GM23338 (cell line): Measurements from ENCODE around the gene MAN1B1. TPM values are rescaled to one million over a fixed set of nuclear protein-coding genes. Genes with fewer than 3 reads are reported as not detected.

Experiments
- EZH2 ChIP-seq: fragments of 200-600 bp; sonication (generic); IDR thresholded peaks from one replicate; pipeline ENCODE4 v1.8.0; 2017; ENCODE audit warnings: antibody characterized with exemption, mild to moderate bottlenecking, low read depth; ENCODE audit not compliant: unreplicated experiment
- EZH2phosphoT487 ChIP-seq: fragments of 200-600 bp; sonication (generic); IDR thresholded peaks from one replicate; pipeline ENCODE4 v1.8.1; 2018; ENCODE audit warnings: antibody characterized with exemption; ENCODE audit not compliant: unreplicated experiment
- REST ChIP-seq: IDR thresholded peaks from one replicate; pipeline ENCODE4 v1.6.1; 2018; ENCODE audit warnings: antibody characterized with exemption; ENCODE audit not compliant: unreplicated experiment
- ZNF114 ChIP-seq: fragments of 250-450 bp; sonication (Bioruptor Pico); IDR thresholded peaks from 2 replicates; pipeline ENCODE4 v1.5.0; 2020; ENCODE audit warnings: mild to moderate bottlenecking, moderate library complexity
- ZNF331 ChIP-seq: fragments of 250-450 bp; sonication (Bioruptor Pico); IDR thresholded peaks from 2 replicates; pipeline ENCODE4 v1.5.0; 2020; ENCODE audit warnings: low read depth, mild to moderate bottlenecking, moderate library complexity
- ZNF462 ChIP-seq: fragments of 250-450 bp; sonication (Bioruptor Pico); IDR thresholded peaks from 2 replicates; pipeline ENCODE4 v1.5.0; 2020; ENCODE audit warnings: mild to moderate bottlenecking, moderate library complexity
- polyA plus RNA-seq: library from polyadenylated mRNA; unstranded; fragments of >200 nt; fragmentation: Nextera tagmentation; extraction: Ambion mirVana; gene quantifications from 2 replicates; pipeline ENCODE4 v1.2.1, GENCODE V29; 2016
- total RNA-seq: library from RNA; depleted of rRNA; stranded (reverse); fragments of >200 nt; shearing (Covaris generic); gene quantifications from 2 replicates; pipeline ENCODE4 v1.2.3, GENCODE V29; 2014

The MAN1B1 gene
- total and polyA plus RNA-seq, 2 experiments from 2014 or later = 15.7 to 39.9 TPM

- TF ChIP-seq ZNF462 (CRISPR knock-in tag) (no peak), REST (no peak), ZNF114 (no peak), EZH2 (no peak), ZNF331 (no peak), EZH2phosphoT487 (no peak)
These were observed 17.2 kb upstream of the MAN1B1 start (continued) for GRCh38 chr9:137069508-137070091.
